ENCODE results near the gene MYPOP. TPM values are rescaled to one million over a fixed set of nuclear protein-coding genes. Genes with fewer than 3 reads are reported as not detected.

MYPOP gene
- total RNA-seq, 1 experiment from 2014 or later: 10.8 TPM

- Histone ChIP-seq H3K9me2 (ENCODE audit: insufficient read depth) (no peaks in the 10 kb centered on the region), H3K4me3 (replicated peaks in 1 of 2; ENCODE audit: low read depth in 1 of 2, low read length in 2 of 2) (no peak overlapping the region), H3K9ac (ENCODE audit: low read length) (no peak overlapping the region), H3K4me1 (ENCODE audit: control insufficient read depth in 1 of 2, insufficient read depth in 2 of 2, low read length in 2 of 2) (no peaks in the 10 kb centered on the region), H3K9me3 (ENCODE audit: control insufficient read depth in 1 of 2, insufficient read depth in 1 of 2, low read depth in 1 of 2, low read length in 2 of 2) (no peaks in the 10 kb centered on the region), H4K20me1 (ENCODE audit: insufficient read depth) (no peaks in the 10 kb centered on the region), H3K79me2 (ENCODE audit: insufficient read depth, low read length) (peaks cover 34% of the 10 kb centered on the region), H3K27ac (ENCODE audit: low read depth, low read length) (no peak overlapping the region), H2AFZ (ENCODE audit: low read depth, low read length, poor library complexity, severe bottlenecking) (no peak overlapping the region), H3K4me2 (ENCODE audit: low read length) (no peak overlapping the region), H3K27me3 (ENCODE audit: insufficient read depth, low read length) (no peaks in the 10 kb centered on the region), H3K36me3 (ENCODE audit: control insufficient read depth in 1 of 2, insufficient read depth in 2 of 2, low read length in 2 of 2) (peaks cover 45 to 52% of the 10 kb centered on the region in 2 experiments)
- no peak for TF ChIP-seq SRF (IDR thresholded peaks at IDR 0.05; ENCODE audit: low read depth)
- intact Hi-C loops (cut with micrococcal nuclease): no loop called here
- ATAC-seq (no peak), DNase-seq (ENCODE audit: low read depth, low spot score) (no peak)
- CTCF ChIA-PET: no interaction called here
- RAD21 ChIA-PET (ENCODE audit: low non-redundant PET in 1 of 2, low total read pairs in 2 of 2, uncharacterized antibody in 2 of 2, unreplicated experiment in 2 of 2): no interaction called here
- BruUV-seq (replicated peaks): no TSS peak
- POLR2A ChIA-PET: interaction anchor here (0.9 kb wide), 1 partner anchor 11 kb away, joined by 3 read pairs; no protein-coding TSS in a partner anchor
Measured at GRCh38 chr19:45852145-45852750, 50.2 kb downstream of the MYPOP start.

GRCh38 chr19:45848922-45849321 lies 53.5 kb downstream of the MYPOP start:
- intact Hi-C loops (cut with micrococcal nuclease): no loop called here
- ATAC-seq: peak; percentile 82
- RAD21 ChIA-PET (ENCODE audit: low non-redundant PET in 1 of 2, low total read pairs in 2 of 2, uncharacterized antibody in 2 of 2, unreplicated experiment in 2 of 2): no interaction called here

More at GRCh38 chr19:45848922-45849321, 53.5 kb downstream of the MYPOP start:
- Histone ChIP-seq H3K27ac (ENCODE audit: low read depth, low read length) (no peak overlapping the region), H3K4me2 (ENCODE audit: low read length) (no peak overlapping the region), H2AFZ (ENCODE audit: low read depth, low read length, poor library complexity, severe bottlenecking) (no peak overlapping the region), H4K20me1 (ENCODE audit: insufficient read depth) (no peaks in the 10 kb centered on the region), H3K4me3 (replicated peaks in 1 of 2; ENCODE audit: low read depth in 1 of 2, low read length in 2 of 2) (no peak overlapping the region), H3K4me1 (ENCODE audit: control insufficient read depth in 1 of 2, insufficient read depth in 2 of 2, low read length in 2 of 2) (no peaks in the 10 kb centered on the region), H3K36me3 (ENCODE audit: control insufficient read depth in 1 of 2, insufficient read depth in 2 of 2, low read length in 2 of 2) (peaks cover 54 to 60% of the 10 kb centered on the region in 2 experiments), H3K79me2 (ENCODE audit: insufficient read depth, low read length) (0 out of 2 replicates have a peak, but pooled peaks cover 2% of the 10 kb centered on the region), H3K9ac (ENCODE audit: low read length) (no peak overlapping the region), H3K9me3 (ENCODE audit: control insufficient read depth in 1 of 2, insufficient read depth in 1 of 2, low read depth in 1 of 2, low read length in 2 of 2) (no peaks in the 10 kb centered on the region), H3K9me2 (ENCODE audit: insufficient read depth) (no peaks in the 10 kb centered on the region), H3K27me3 (ENCODE audit: insufficient read depth, low read length) (no peaks in the 10 kb centered on the region)
- TF ChIP-seq CTCF (IDR thresholded peaks at IDR 0.05 in 2 of 3, conservative IDR thresholded peaks at IDR 0.05 in 1 of 3; ENCODE audit: borderline replicate concordance in 1 of 3, insufficient read depth in 1 of 3, low read depth in 2 of 3, low read length in 2 of 3) (peak in 2 of 3 experiments; percentile 48 to 53; a peak in 4 of 6 replicates), CEBPB (IDR thresholded peaks at IDR 0.05; ENCODE audit: low read depth) (no peak)
- ChIA-PET CTCF (interaction anchor here (0.7 kb wide), 1 partner anchor 32 kb away, joined by 3 read pairs; no protein-coding TSS in a partner anchor), POLR2A (no interaction called here)
- BruUV-seq (replicated peaks): no TSS peak
- no peak for DNase-seq (ENCODE audit: low read depth, low spot score)
